AG10803 (cell line): Measurements from ENCODE around the gene MAFG.

Source experiments
- DNase-seq: peaks from one replicate; pipeline ENCODE4 v3.0.0; 2010; ENCODE audit warnings: low read depth
- H3K4me3 ChIP-seq: 2 replicates; pipeline ENCODE4 v1.5.1; 2011; ENCODE audit warnings: mild to moderate bottlenecking, low read length, control low read depth
- TF ChIP-seq, protein P1 (sequence below): conservative IDR thresholded peaks from 2 replicates; pipeline ENCODE4 v1.5.1; 2011; ENCODE audit warnings: mild to moderate bottlenecking, low read length, control low read depth, inconsistent platforms

MAFG gene

DNA sequence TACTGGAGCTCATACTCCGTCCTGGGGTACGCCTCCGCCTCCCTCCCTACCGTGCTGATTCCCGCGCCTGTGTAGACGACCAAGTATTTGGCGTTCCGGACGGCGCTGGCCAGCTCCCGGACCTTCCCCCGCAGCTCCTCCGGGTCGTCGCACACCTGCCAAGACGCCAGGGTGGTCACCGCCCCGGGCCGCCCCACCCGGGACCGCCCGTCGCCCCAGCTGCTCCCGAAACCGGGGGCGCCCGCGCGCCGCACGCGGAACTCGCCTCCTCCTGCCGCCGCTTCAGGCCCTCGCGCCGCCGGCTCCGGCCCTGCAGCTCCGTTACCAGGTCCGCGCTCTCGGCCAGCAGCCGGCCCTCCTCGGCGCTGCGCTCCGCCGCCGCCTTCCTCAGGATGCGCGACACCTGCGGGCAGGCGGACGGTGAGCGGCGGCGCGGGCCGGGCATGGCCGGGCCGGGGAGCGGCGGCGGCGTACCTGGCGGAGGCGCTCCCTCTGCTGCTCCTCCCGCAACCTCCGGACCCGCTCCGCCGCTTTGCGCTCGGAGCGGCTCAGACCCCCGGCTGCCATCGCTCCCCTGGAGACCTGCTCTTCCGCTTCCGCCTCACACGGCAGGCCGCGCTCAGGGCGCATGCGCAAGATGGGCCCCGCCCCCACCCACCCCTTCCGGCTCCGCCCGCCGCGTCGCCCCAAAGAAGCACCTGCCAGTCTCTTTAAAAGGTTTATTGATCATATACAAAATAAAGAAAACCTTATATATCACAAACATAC, 9.8 kb downstream of the MAFG start, which contains the start of gene SIRT7:
Gene SIRT7 (minus strand): TSS at position 612 of the 768 bp plus-strand sequence. CDS start 45 bp downstream, at position 567.
- DNase-seq, result peak; percentile 58
- TF ChIP-seq, protein P1, sequence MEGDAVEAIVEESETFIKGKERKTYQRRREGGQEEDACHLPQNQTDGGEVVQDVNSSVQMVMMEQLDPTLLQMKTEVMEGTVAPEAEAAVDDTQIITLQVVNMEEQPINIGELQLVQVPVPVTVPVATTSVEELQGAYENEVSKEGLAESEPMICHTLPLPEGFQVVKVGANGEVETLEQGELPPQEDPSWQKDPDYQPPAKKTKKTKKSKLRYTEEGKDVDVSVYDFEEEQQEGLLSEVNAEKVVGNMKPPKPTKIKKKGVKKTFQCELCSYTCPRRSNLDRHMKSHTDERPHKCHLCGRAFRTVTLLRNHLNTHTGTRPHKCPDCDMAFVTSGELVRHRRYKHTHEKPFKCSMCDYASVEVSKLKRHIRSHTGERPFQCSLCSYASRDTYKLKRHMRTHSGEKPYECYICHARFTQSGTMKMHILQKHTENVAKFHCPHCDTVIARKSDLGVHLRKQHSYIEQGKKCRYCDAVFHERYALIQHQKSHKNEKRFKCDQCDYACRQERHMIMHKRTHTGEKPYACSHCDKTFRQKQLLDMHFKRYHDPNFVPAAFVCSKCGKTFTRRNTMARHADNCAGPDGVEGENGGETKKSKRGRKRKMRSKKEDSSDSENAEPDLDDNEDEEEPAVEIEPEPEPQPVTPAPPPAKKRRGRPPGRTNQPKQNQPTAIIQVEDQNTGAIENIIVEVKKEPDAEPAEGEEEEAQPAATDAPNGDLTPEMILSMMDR, result no peak
- peak within 1 kb of the TSS; percentile 58 for H3K4me3 ChIP-seq

- peak; percentile 57 for DNase-seq
- H3K4me3 ChIP-seq, result peak overlapping the region; percentile 58
These were observed 11.1 kb downstream of the MAFG start for GRCh38 chr17:81916234-81917001.

DNA sequence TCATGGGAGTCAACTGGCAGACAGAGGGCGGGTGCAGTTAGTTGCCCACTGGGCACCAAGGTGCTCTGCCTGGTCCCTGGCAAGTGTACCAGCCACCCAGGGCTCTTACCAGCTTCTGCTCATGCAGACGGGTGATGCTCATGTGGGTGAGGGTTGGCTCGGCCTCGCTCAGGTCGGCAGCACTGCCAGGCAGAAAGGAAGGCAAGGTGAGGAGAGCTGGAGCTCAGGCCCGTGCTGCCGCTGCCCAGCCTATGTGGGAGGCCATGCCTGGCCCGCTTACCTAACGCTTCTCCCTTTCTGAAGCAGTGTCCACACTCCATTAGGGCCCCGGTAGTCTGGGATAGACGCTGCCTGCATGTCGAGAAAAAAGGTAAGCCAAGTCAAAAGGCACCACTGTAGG, 12.2 kb downstream of the MAFG start:
- no peak for DNase-seq
- TF ChIP-seq, protein P1, result no peak
- no peak overlapping the region for H3K4me3 ChIP-seq

More at GRCh38 chr17:81916234-81917001, 11.1 kb downstream of the MAFG start:
- TF ChIP-seq, protein P1, result no peak

- DNase-seq, result no peak
- H3K4me3 ChIP-seq, result no peak overlapping the region
- TF ChIP-seq, protein P1, result no peak
These were observed 13.3 kb downstream of the MAFG start for GRCh38 chr17:81914103-81914850.

DNA sequence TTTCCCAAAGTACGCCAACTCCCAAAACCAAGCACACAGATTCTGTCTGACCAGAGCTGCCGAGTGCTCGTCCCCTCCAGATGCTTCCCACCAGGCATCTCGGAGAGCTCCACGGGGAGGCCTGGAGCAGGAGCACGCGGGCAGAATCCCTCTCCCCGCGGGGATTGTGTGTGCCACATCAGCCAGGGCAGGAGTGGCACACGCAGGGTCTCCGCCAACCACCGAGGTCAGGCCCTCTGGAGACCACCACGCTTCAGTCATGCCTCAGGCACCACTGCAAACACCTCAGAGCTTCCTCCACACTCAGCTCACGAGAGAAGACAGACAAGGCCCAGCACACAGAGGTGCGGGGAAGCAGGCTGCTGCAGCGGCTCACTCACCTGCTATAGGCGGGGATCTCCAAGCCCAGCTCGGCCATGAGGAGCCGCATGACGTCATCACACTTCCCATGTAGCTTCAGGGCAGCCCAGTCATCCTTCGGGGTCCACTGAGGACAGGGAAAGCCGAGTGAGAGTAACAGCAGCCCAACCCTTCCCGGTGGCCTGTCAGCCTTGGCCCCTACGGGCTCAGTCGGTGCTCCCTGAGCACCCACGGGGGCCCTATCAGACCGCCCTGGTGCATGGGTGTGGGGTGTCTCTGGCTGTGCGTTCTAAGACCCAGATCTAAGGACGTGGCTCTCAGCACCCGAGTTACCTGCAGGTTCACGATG, 14.0 kb downstream of the MAFG start:
- DNase-seq, result no peak
- TF ChIP-seq, protein P1, result no peak
- H3K4me3 ChIP-seq, result no peak overlapping the region

DNA sequence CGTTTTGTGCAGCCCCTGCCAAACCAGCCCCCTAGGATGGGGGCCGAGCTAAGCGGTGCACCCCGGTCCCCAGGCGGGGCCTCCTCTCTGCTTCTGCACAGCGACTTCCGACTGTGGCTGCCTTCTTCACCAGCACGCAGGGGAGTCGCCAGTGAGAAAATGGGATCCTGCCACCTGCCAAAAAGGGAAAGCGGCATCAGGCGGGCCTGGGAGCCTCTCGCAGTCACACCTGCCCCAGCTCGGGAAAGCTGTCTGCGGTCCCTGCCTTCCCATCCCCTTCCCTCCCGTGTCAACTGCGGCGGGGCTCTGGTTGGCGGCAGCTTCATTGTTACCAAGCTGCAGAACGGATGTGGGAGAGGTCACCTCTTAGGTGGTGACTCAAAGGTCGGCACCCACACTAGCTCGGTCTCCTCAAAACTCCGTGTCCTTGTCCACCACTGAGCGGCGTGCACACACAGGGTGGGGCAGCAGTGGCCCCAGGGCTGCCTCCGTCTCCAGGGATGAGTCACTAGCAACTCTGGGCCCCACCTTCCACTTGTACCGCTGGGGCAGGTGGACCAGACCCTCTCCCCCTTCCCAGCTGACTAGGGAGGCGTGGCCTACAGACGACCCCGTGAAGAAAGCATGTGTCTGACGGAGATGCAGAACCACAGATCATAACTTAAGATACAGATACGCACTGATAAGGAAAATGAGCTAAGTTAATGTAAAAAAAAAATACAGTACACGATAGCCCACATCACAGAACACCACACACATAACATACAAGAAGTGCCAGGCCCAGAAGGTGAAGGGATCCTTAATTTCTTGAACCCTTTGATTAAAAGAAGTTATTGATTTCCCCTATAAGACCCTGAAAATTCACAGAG, 14.9 kb downstream of the MAFG start:
- TF ChIP-seq, protein P1, result no peak
- no peak overlapping the region for H3K4me3 ChIP-seq
- no peak for DNase-seq
